Neuronal stem cell (in vitro differentiated cells): Measurements from ENCODE around the gene IFT81.

Source experiments
- DNase-seq: peaks from one replicate; pipeline ENCODE4 v3.0.0-alpha.2; 2013; ENCODE audit warnings: low spot score
- H2AFZ ChIP-seq: one replicate; pipeline ENCODE4 v1.6.1; 2013; ENCODE audit warnings: mild to moderate bottlenecking, low read length, inconsistent platforms
- H2AK5ac ChIP-seq: 2 replicates; pipeline ENCODE4 v1.6.1; 2013; ENCODE audit warnings: low read depth, mild to moderate bottlenecking, inconsistent platforms, low read length, moderate library complexity, mixed read lengths
- H2BK120ac ChIP-seq: 2 replicates; pipeline ENCODE4 v1.6.1; 2013; ENCODE audit warnings: low read depth, mild to moderate bottlenecking, inconsistent platforms, low read length, moderate library complexity, mixed read lengths
- H2BK12ac ChIP-seq: one replicate; pipeline ENCODE4 v1.6.1; 2013; ENCODE audit warnings: low read length, inconsistent platforms
- H2BK15ac ChIP-seq: 2 replicates; pipeline ENCODE4 v1.6.1; 2013; ENCODE audit warnings: mild to moderate bottlenecking, low read length, inconsistent platforms, mixed read lengths
- H2BK5ac ChIP-seq: one replicate; pipeline ENCODE4 v1.6.1; 2013; ENCODE audit warnings: inconsistent platforms, mild to moderate bottlenecking, low read length, moderate library complexity
- H3K14ac ChIP-seq: one replicate; pipeline ENCODE4 v1.6.1; 2013; ENCODE audit warnings: low read length, inconsistent platforms
- H3K18ac ChIP-seq: 2 replicates; pipeline ENCODE4 v1.6.1; 2013; ENCODE audit warnings: low read length, inconsistent platforms
- H3K23ac ChIP-seq: 2 replicates; pipeline ENCODE4 v1.6.1; 2013; ENCODE audit warnings: low read depth, mild to moderate bottlenecking, mixed read lengths, low read length, inconsistent platforms; ENCODE audit not compliant: poor library complexity
- H3K27ac ChIP-seq: replicated peaks from 3 replicates; pipeline ENCODE4 v1.5.1; 2013; ENCODE audit warnings: low read length, inconsistent platforms
- H3K27me3 ChIP-seq, 3 experiments: 2 replicates each; pipeline ENCODE4 v1.6.1; 2013; ENCODE audit warnings: low read length in 3 of 3, mild to moderate bottlenecking in 2 of 3, inconsistent platforms in 1 of 3, low read depth in 1 of 3, mixed read lengths in 1 of 3, moderate library complexity in 1 of 3; ENCODE audit not compliant: control insufficient read depth in 3 of 3, insufficient read depth in 3 of 3
- H3K36me3 ChIP-seq, 2 donors: replicated peaks in 1 of 2; 2 replicates each; pipeline ENCODE4 v1.6.1; 2013; ENCODE audit warnings: low read length in 2 of 2; ENCODE audit not compliant: control insufficient read depth in 2 of 2, insufficient read depth in 2 of 2
- H3K4ac ChIP-seq: 2 replicates; pipeline ENCODE4 v1.6.1; 2013; ENCODE audit warnings: inconsistent platforms, mild to moderate bottlenecking, low read length, moderate library complexity
- H3K4me1 ChIP-seq, 2 donors: 1 replicate in 1 of 2; 2 replicates in 1 of 2; pipeline ENCODE4 v1.6.1; 2013; ENCODE audit warnings: low read length in 2 of 2, low read depth in 1 of 2; ENCODE audit not compliant: control insufficient read depth in 2 of 2, insufficient read depth in 1 of 2
- H3K4me2 ChIP-seq: one replicate; pipeline ENCODE4 v1.6.1; 2013; ENCODE audit warnings: mild to moderate bottlenecking, low read length, inconsistent platforms; ENCODE audit not compliant: insufficient read depth, poor library complexity, severe bottlenecking
- H3K4me3 ChIP-seq, 2 donors: 2 replicates each; pipeline ENCODE4 v1.5.1; 2013; ENCODE audit warnings: low read length in 2 of 2, mild to moderate bottlenecking in 2 of 2, inconsistent platforms in 1 of 2, moderate library complexity in 1 of 2
- H3K79me1 ChIP-seq: one replicate; pipeline ENCODE4 v1.6.1; 2013; ENCODE audit warnings: low read depth, mild to moderate bottlenecking, inconsistent platforms, low read length, moderate library complexity
- H3K9ac ChIP-seq: one replicate; pipeline ENCODE4 v1.6.1; 2013; ENCODE audit warnings: mild to moderate bottlenecking, low read depth, low read length, inconsistent platforms; ENCODE audit not compliant: poor library complexity
- H3K9me3 ChIP-seq, 2 donors: replicated peaks in 1 of 2; 2 replicates each; pipeline versions ENCODE3 to v1.6.1; 2013; ENCODE audit warnings: low read length in 2 of 2, mild to moderate bottlenecking in 2 of 2, inconsistent platforms in 1 of 2, low read depth in 1 of 2, mixed read lengths in 1 of 2, moderate library complexity in 1 of 2; ENCODE audit not compliant: control insufficient read depth in 2 of 2, insufficient read depth in 1 of 2
- H4K8ac ChIP-seq: one replicate; pipeline ENCODE4 v1.6.1; 2013; ENCODE audit warnings: low read depth, mild to moderate bottlenecking, inconsistent platforms, low read length, moderate library complexity
- H4K91ac ChIP-seq: one replicate; pipeline ENCODE4 v1.6.1; 2013; ENCODE audit warnings: low read length, low read depth, mild to moderate bottlenecking, inconsistent platforms; ENCODE audit not compliant: poor library complexity
- WGBS, 2 donors: extraction: QIAGEN DNeasy Blood & Tissue Kit; methylation state at CpG; one replicate each; pipeline ENCODE4 v1.1.7; 2013; ENCODE audit warnings: missing lambda C conversion rate in 2 of 2, mixed read lengths in 1 of 2; ENCODE audit not compliant: insufficient read length in 2 of 2, insufficient replicate concordance in 1 of 2; ENCODE audit errors: extremely low coverage in 2 of 2; 5-methylcytosine and 5-hydroxymethylcytosine counted together

IFT81 gene

GRCh38 chr12:110126557-110126956 is 2.4 kb downstream of the IFT81 start:
- Histone ChIP-seq H2BK120ac (no peak overlapping the region), H3K4me1 (peaks cover 4 to 5% of the 10 kb centered on the region in 2 donors), H3K4ac (no peak overlapping the region), H4K8ac (no peak overlapping the region), H3K27ac (peak overlapping the region; percentile 20), H3K79me1 (no peaks in the 10 kb centered on the region), H3K9me3 (no peaks in the 10 kb centered on the region), H2BK5ac (no peak overlapping the region), H2BK15ac (no peak overlapping the region), H3K18ac (no peak overlapping the region), H3K27me3 (peaks cover 0 to 20% (median 0%) of the 10 kb centered on the region in 3 experiments), H3K4me3 (no peak overlapping the region), H3K14ac (no peak overlapping the region), H3K36me3 (peaks cover 13 to 49% of the 10 kb centered on the region in 2 donors), H4K91ac (no peak overlapping the region), H2AFZ (no peak overlapping the region), H3K4me2 (no peak overlapping the region), H3K9ac (no peak overlapping the region), H3K23ac (no peak overlapping the region), H2AK5ac (no peak overlapping the region), H2BK12ac (no peak overlapping the region)
- no peak for DNase-seq
- no CpG with 5 or more reads among the region's 3 CpGs for WGBS, 2 donors

GRCh38 chr12:110134691-110135411 is 10.7 kb downstream of the IFT81 start:
- no peak for DNase-seq

DNA sequence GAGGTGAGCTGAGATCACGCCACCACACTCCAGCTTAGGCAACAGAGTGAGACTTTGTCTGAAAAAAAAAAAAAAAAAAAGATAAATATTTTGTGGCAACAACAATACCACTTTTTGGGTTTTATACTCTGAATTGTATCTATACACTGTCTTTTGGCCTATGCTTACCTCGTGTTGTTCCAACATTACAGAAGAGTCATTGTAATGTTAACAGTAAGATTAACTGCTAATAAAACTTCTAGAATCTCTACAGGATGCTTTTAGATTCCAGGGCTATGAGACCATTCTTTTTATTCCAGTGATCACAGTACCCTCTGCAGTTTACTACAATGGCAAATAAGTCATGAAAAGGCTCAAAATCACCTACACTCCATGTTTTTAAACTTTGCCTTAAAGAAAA is 11.6 kb downstream of the IFT81 start:
- Histone ChIP-seq H3K18ac (no peak overlapping the region), H4K8ac (no peak overlapping the region), H2BK5ac (no peak overlapping the region), H4K91ac (no peak overlapping the region), H2AFZ (no peak overlapping the region), H3K4me2 (no peak overlapping the region), H3K4ac (no peak overlapping the region), H2BK120ac (no peak overlapping the region), H3K79me1 (no peaks in the 10 kb centered on the region), H2AK5ac (no peak overlapping the region), H3K27ac (no peak overlapping the region), H3K4me3 (no peak overlapping the region), H3K9ac (no peak overlapping the region), H3K23ac (no peak overlapping the region), H3K36me3 (peaks cover 16 to 94% of the 10 kb centered on the region in 2 donors), H3K14ac (no peak overlapping the region), H2BK15ac (no peak overlapping the region), H3K4me1 (no peaks in the 10 kb centered on the region), H3K27me3 (no peaks in the 10 kb centered on the region), H3K9me3 (no peaks in the 10 kb centered on the region), H2BK12ac (no peak overlapping the region)
- no CpG with 5 or more reads among the region's 2 CpGs for WGBS, 2 donors
- no peak for DNase-seq

More at GRCh38 chr12:110134691-110135411, 10.7 kb downstream of the IFT81 start:
- H3K23ac ChIP-seq: no peak overlapping the region
- no peaks in the 10 kb centered on the region for H3K79me1 ChIP-seq
- no peak overlapping the region for H4K91ac ChIP-seq
- no peaks in the 10 kb centered on the region for H3K9me3 ChIP-seq
- no peaks in the 10 kb centered on the region for H3K27me3 ChIP-seq
- no peak overlapping the region for H4K8ac ChIP-seq
- no peak overlapping the region for H3K4me3 ChIP-seq
- H3K4ac ChIP-seq: no peak overlapping the region
- no peak overlapping the region for H3K18ac ChIP-seq
- H3K14ac ChIP-seq: no peak overlapping the region
- H3K36me3 ChIP-seq: peaks cover 13 to 94% of the 10 kb centered on the region in 2 donors
- no peak overlapping the region for H2BK5ac ChIP-seq
- H2BK120ac ChIP-seq: no peak overlapping the region
- H2AFZ ChIP-seq: no peak overlapping the region
- WGBS, 2 donors: no CpG with 5 or more reads among the region's 2 CpGs
- no peak overlapping the region for H3K4me2 ChIP-seq
- H3K27ac ChIP-seq: no peak overlapping the region
- no peak overlapping the region for H2BK15ac ChIP-seq
- no peak overlapping the region for H2AK5ac ChIP-seq
- H3K4me1 ChIP-seq: no peaks in the 10 kb centered on the region
- no peak overlapping the region for H3K9ac ChIP-seq
- H2BK12ac ChIP-seq: no peak overlapping the region

DNA sequence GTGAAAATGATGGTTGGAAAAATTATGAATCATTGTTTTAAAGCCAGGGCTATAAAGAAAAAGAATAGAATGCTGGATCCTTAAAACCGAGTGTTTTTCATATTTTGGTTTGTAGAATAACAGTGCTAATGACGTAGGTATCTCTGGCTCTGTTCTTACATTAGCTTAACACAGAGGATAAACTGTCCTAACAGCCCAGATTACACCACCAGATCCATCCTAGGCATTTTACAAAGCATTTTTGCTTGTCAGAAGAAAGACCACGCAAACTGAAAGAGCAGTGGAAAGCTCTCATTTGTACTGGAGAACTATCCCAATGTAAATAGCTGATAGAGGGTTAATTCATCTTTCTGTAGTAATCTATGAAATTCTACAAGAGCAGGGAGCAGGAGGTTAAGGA is 13.6 kb downstream of the IFT81 start:
- no CpG with 5 or more reads among the region's 3 CpGs for WGBS, 2 donors
- H3K36me3 ChIP-seq: peaks cover 16 to 93% of the 10 kb centered on the region in 2 donors

More for the DNA sequence above, 13.6 kb downstream of the IFT81 start:
- Histone ChIP-seq H3K4me2 (no peak overlapping the region), H3K4ac (no peak overlapping the region), H4K8ac (no peak overlapping the region), H2BK15ac (no peak overlapping the region), H3K23ac (no peak overlapping the region), H2BK120ac (no peak overlapping the region), H3K27ac (no peak overlapping the region), H3K4me1 (no peaks in the 10 kb centered on the region), H4K91ac (no peak overlapping the region), H3K18ac (no peak overlapping the region), H3K9me3 (no peaks in the 10 kb centered on the region), H3K79me1 (no peaks in the 10 kb centered on the region), H2BK12ac (no peak overlapping the region), H3K4me3 (no peak overlapping the region), H2BK5ac (no peak overlapping the region), H2AK5ac (no peak overlapping the region), H2AFZ (no peak overlapping the region), H3K14ac (no peak overlapping the region), H3K9ac (no peak overlapping the region), H3K27me3 (no peaks in the 10 kb centered on the region)
- no peak for DNase-seq
